ENCODE data around the gene DEFB123. TPM values are rescaled to one million over a fixed set of nuclear protein-coding genes. Genes with fewer than 3 reads are reported as not detected.

The DEFB123 gene
- total and polyA plus RNA-seq, 9 of the 15 experiments (the other 6 are each of a cell fraction or from before 2014, with no cell fraction given) = not detected

GRCh38 chr20:31476294-31476585 is 35.8 kb downstream of the DEFB123 start:
- no peak overlapping the region for H2AFZ ChIP-seq (ENCODE audit: low read depth, low read length)
- 0% methylated on average over 3 of the region's 6 CpGs for WGBS (ENCODE audit: insufficient coverage, low coverage, missing lambda C conversion rate)
- ATAC-seq (no peak), FAIRE-seq (no peak), DNase-seq (ENCODE audit: extremely low read depth in 1 of 4, low spot score in 3 of 4) (no peak)
- H3K27ac ChIP-seq (ENCODE audit: extremely low read depth, low read depth, low read length) = no peak overlapping the region
- in situ Hi-C loops (cut with MboI) (no loop called here), intact Hi-C loops (cut with micrococcal nuclease) (no loop called here)
- no peaks in the 10 kb centered on the region for H3K79me2 ChIP-seq (ENCODE audit: control insufficient read depth, insufficient read depth, low read length)
- POLR2A ChIA-PET = interaction anchor here (0.6 to 1.0 kb wide), 2 partner anchors 9 to 30 kb away, joined by 4 read pairs; no protein-coding TSS in a partner anchor
- H3K9me1 ChIP-seq (ENCODE audit: control insufficient read depth, insufficient read depth, low read length) = no peaks in the 10 kb centered on the region
- H3K36me3 ChIP-seq (ENCODE audit: control insufficient read depth, insufficient read depth, low read length) = no peaks in the 10 kb centered on the region
- peaks cover 30 to 41% of the 10 kb centered on the region in 2 experiments; a peak in 4 of 5 replicates for H3K27me3 ChIP-seq (ENCODE audit: control insufficient read depth in 2 of 2, insufficient read depth in 2 of 2, low read length in 2 of 2)
- no peak overlapping the region for H3K4me2 ChIP-seq (ENCODE audit: insufficient read depth, low read length)
- TF ChIP-seq NFIC (IDR thresholded peaks at IDR 0.05) (peak; percentile 81), SIX5 (IDR thresholded peaks at IDR 0.05; ENCODE audit: borderline replicate concordance in 1 of 2, insufficient read depth in 1 of 2, low read depth in 1 of 2, low read length in 2 of 2) (no peak)
- peaks cover 5 to 16% of the 10 kb centered on the region in 2 experiments; a peak in 4 of 5 replicates for H3K4me1 ChIP-seq (replicated peaks in 1 of 2; ENCODE audit: control insufficient read depth in 2 of 2, insufficient read depth in 2 of 2, low read length in 2 of 2)
- no TSS peak for BruUV-seq (replicated peaks)
- H4K20me1 ChIP-seq (replicated peaks; ENCODE audit: control insufficient read depth, insufficient read depth, low read length) = no peaks in the 10 kb centered on the region; the same call in 1 of the 2 replicates
- H3K9me3 ChIP-seq (replicated peaks; ENCODE audit: control insufficient read depth, insufficient read depth, low read depth, low read length) = no peaks in the 10 kb centered on the region
- no peak overlapping the region for H3K9ac ChIP-seq (ENCODE audit: insufficient read depth in 1 of 2, low read depth in 2 of 2, low read length in 2 of 2)
- CTCF ChIA-PET (ENCODE audit: low intra/inter-chr PET ratio) = no interaction called here
- no peak overlapping the region for H3K4me3 ChIP-seq

- FAIRE-seq (no peak), DNase-seq (ENCODE audit: extremely low read depth in 1 of 4, low spot score in 3 of 4) (no peak), ATAC-seq (no peak)
- H3K9me3 ChIP-seq (replicated peaks; ENCODE audit: control insufficient read depth, insufficient read depth, low read depth, low read length) = no peaks in the 10 kb centered on the region
- H3K4me1 ChIP-seq (replicated peaks in 1 of 2; ENCODE audit: control insufficient read depth in 2 of 2, insufficient read depth in 2 of 2, low read length in 2 of 2) = peaks cover 5 to 16% of the 10 kb centered on the region in 2 experiments; a peak in 4 of 5 replicates
- H4K20me1 ChIP-seq (replicated peaks; ENCODE audit: control insufficient read depth, insufficient read depth, low read length) = no peaks in the 10 kb centered on the region; the same call in 1 of the 2 replicates
- in situ Hi-C loops (cut with MboI) (no loop called here), intact Hi-C loops (cut with micrococcal nuclease) (no loop called here)
- H3K9me1 ChIP-seq (ENCODE audit: control insufficient read depth, insufficient read depth, low read length) = no peaks in the 10 kb centered on the region
- no TSS peak for BruUV-seq (replicated peaks)
- H3K79me2 ChIP-seq (ENCODE audit: control insufficient read depth, insufficient read depth, low read length) = no peaks in the 10 kb centered on the region
- H3K27me3 ChIP-seq (ENCODE audit: control insufficient read depth in 2 of 2, insufficient read depth in 2 of 2, low read length in 2 of 2) = peaks cover 30 to 41% of the 10 kb centered on the region in 2 experiments; a peak in 4 of 5 replicates
- no peak overlapping the region for H3K4me2 ChIP-seq (ENCODE audit: insufficient read depth, low read length)
- no peak overlapping the region for H3K4me3 ChIP-seq
- H3K36me3 ChIP-seq (ENCODE audit: control insufficient read depth, insufficient read depth, low read length) = no peaks in the 10 kb centered on the region
- POLR2A ChIA-PET = interaction anchor here (1.0 kb wide), 1 partner anchor 10 kb away, joined by 4 read pairs; no protein-coding TSS in a partner anchor
- no peak overlapping the region for H3K27ac ChIP-seq (ENCODE audit: extremely low read depth, low read depth, low read length)
- no peak overlapping the region for H2AFZ ChIP-seq (ENCODE audit: low read depth, low read length)
- WGBS (ENCODE audit: insufficient coverage, low coverage, missing lambda C conversion rate) = 0% methylated on average over 5 of the region's 6 CpGs
- CTCF ChIA-PET (ENCODE audit: low intra/inter-chr PET ratio) = no interaction called here
- H3K9ac ChIP-seq (ENCODE audit: insufficient read depth in 1 of 2, low read depth in 2 of 2, low read length in 2 of 2) = no peak overlapping the region
- TF ChIP-seq SRSF7 (optimal IDR thresholded peaks at IDR 0.05; ENCODE audit: low read depth, low read length) = no peak
- TF ChIP-seq E2F8 (IDR thresholded peaks at IDR 0.05; ENCODE audit: low read depth, partially characterized antibody) = no peak
- no peak for TF ChIP-seq RBFOX2 (IDR thresholded peaks at IDR 0.05; ENCODE audit: low read depth, low read length)
- no peak for TF ChIP-seq ZSCAN29 (IDR thresholded peaks at IDR 0.05)
- TF ChIP-seq TAF9B (IDR thresholded peaks at IDR 0.05; ENCODE audit: partially characterized antibody) = no peak
- TF ChIP-seq JUNB (CRISPR knock-in tag; conservative IDR thresholded peaks at IDR 0.05) = no peak
- TF ChIP-seq NR3C1 (CRISPR knock-in tag; IDR thresholded peaks at IDR 0.05) = no peak
- no peak for TF ChIP-seq SFPQ (IDR thresholded peaks at IDR 0.05; ENCODE audit: low read depth, low read length)
- TF ChIP-seq ZFP1 (CRISPR knock-in tag; IDR thresholded peaks at IDR 0.05) = no peak
- no peak for TF ChIP-seq ZNF253 (CRISPR knock-in tag; conservative IDR thresholded peaks at IDR 0.05)
Measured at GRCh38 chr20:31476643-31477215, 36.3 kb downstream of the DEFB123 start.

All from K562 (cell line).